ENCODE results near the gene PALM. TPM values are rescaled to one million over a fixed set of nuclear protein-coding genes. Genes with fewer than 3 reads are reported as not detected.

PALM gene
- polyA plus RNA-seq, 3 donors from 2014 or later: not detected

GRCh38 chr19:788686-788982 lies 79.9 kb downstream of the PALM start:
- DNase-seq: no peak
- no peaks in the 10 kb centered on the region for H3K9me3 Mint-ChIP-seq

DNA sequence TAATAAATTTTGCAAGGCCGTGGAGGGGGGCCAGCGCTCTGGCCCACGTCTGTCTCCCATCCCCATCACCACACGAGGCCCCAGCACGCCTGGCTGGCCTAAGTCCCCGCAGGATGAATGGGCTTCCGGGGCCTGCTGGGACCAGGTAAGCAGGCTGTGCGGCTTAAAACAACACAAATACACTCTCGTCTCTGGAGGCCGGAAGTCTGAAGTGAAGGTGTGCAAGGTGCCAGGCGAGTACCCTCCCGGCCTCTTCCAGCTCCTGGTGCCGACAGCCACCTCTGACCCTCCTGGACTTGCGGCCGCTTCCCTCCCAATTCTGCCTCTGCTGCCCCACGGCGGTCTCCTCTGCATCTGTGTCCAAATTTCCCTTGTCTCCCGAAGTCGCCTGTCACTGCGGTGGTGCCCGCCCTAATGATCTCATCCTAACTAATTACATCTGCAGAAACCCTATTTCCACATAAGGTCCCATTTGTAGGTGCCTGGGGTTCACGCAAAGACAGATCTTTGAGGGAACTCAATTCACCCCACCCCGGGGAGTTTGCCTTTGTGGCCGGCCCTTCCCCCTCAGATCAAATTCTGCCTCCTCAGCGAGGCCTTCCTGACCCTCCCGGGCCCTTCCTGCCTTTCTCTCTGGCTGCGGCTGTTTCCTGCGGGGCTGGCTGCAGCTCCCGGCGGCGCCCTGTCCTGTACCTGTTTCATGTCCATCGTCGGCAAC lies 80.4 kb downstream of the PALM start:
- H3K27me3 Mint-ChIP-seq (ENCODE audit: low read depth in 3 of 3): peaks cover 0 to 7% (median 3%) of the 10 kb centered on the region in 3 donors
- no peak for DNase-seq
- no peaks in the 10 kb centered on the region for H3K4me1 Mint-ChIP-seq
- H3K9me3 Mint-ChIP-seq: no peaks in the 10 kb centered on the region
- no peak overlapping the region for H3K4me3 Mint-ChIP-seq
- H3K36me3 Mint-ChIP-seq: no peaks in the 10 kb centered on the region
- no peak overlapping the region for H3K27ac Mint-ChIP-seq

More at GRCh38 chr19:788686-788982, 79.9 kb downstream of the PALM start:
- Mint-ChIP-seq H3K4me1 (no peaks in the 10 kb centered on the region), H3K27me3 (ENCODE audit: low read depth in 3 of 3) (peaks cover 0 to 6% (median 3%) of the 10 kb centered on the region in 3 donors), H3K36me3 (no peaks in the 10 kb centered on the region), H3K27ac (no peak overlapping the region), H3K4me3 (no peak overlapping the region)

GRCh38 chr19:789701-790060 lies 80.9 kb downstream of the PALM start:
- H3K9me3 Mint-ChIP-seq: no peaks in the 10 kb centered on the region
- H3K4me3 Mint-ChIP-seq: no peak overlapping the region
- DNase-seq: no peak
- H3K36me3 Mint-ChIP-seq: no peaks in the 10 kb centered on the region
- H3K4me1 Mint-ChIP-seq: no peaks in the 10 kb centered on the region
- H3K27ac Mint-ChIP-seq: no peak overlapping the region
- peaks cover 0 to 7% (median 3%) of the 10 kb centered on the region in 3 donors for H3K27me3 Mint-ChIP-seq (ENCODE audit: low read depth in 3 of 3)

- Mint-ChIP-seq H3K27ac (no peak overlapping the region), H3K4me3 (no peak overlapping the region), H3K27me3 (ENCODE audit: low read depth in 3 of 3) (peaks cover 0 to 4% (median 4%) of the 10 kb centered on the region in 3 donors), H3K9me3 (no peaks in the 10 kb centered on the region), H3K4me1 (no peaks in the 10 kb centered on the region), H3K36me3 (no peaks in the 10 kb centered on the region)
- DNase-seq: no peak
These were observed 82.4 kb downstream of the PALM start for GRCh38 chr19:791007-791566.

- Mint-ChIP-seq H3K36me3 (no peaks in the 10 kb centered on the region), H3K27ac (no peak overlapping the region), H3K27me3 (ENCODE audit: low read depth in 3 of 3) (peaks cover 0 to 6% (median 6%) of the 10 kb centered on the region in 3 donors), H3K4me3 (no peak overlapping the region), H3K9me3 (no peaks in the 10 kb centered on the region), H3K4me1 (peaks cover 2 to 3% of the 10 kb centered on the region in 2 donors)
- no peak for DNase-seq
These were observed 83.0 kb downstream of the PALM start for GRCh38 chr19:791567-792305.

GRCh38 chr19:792306-792885 lies 83.7 kb downstream of the PALM start:
- Mint-ChIP-seq H3K4me1 (peaks cover 4 to 6% of the 10 kb centered on the region in 2 donors), H3K27me3 (ENCODE audit: low read depth in 3 of 3) (peaks cover 3 to 12% (median 9%) of the 10 kb centered on the region in 3 donors), H3K4me3 (no peak overlapping the region), H3K27ac (no peak overlapping the region), H3K36me3 (no peaks in the 10 kb centered on the region), H3K9me3 (no peaks in the 10 kb centered on the region)
- no peak for DNase-seq

GRCh38 chr19:793806-794205 lies 85.1 kb downstream of the PALM start:
- Mint-ChIP-seq H3K27me3 (ENCODE audit: low read depth in 3 of 3) (peaks cover 5 to 17% (median 14%) of the 10 kb centered on the region in 3 donors), H3K4me3 (peak overlapping the region in 1 of 5 donors; percentile 29), H3K4me1 (peaks cover 7 to 9% of the 10 kb centered on the region in 2 donors), H3K27ac (no peak overlapping the region), H3K9me3 (no peaks in the 10 kb centered on the region), H3K36me3 (no peaks in the 10 kb centered on the region)
- DNase-seq: no peak

- Mint-ChIP-seq H3K4me3 (no peak overlapping the region), H3K27ac (no peak overlapping the region), H3K4me1 (peaks cover 20 to 22% of the 10 kb centered on the region in 2 donors), H3K36me3 (no peaks in the 10 kb centered on the region), H3K27me3 (ENCODE audit: low read depth in 3 of 3) (peaks cover 10 to 23% (median 17%) of the 10 kb centered on the region in 3 donors), H3K9me3 (no peaks in the 10 kb centered on the region)
- no peak for DNase-seq
These were observed 86.4 kb downstream of the PALM start for GRCh38 chr19:795073-795611.

GRCh38 chr19:795691-796581 lies 87.2 kb downstream of the PALM start:
- peaks cover 26 to 29% of the 10 kb centered on the region in 2 donors for H3K4me1 Mint-ChIP-seq
- peaks cover 0 to 3% (median 0%) of the 10 kb centered on the region in 3 donors for H3K36me3 Mint-ChIP-seq
- no peak for DNase-seq
- peaks cover 10 to 23% (median 22%) of the 10 kb centered on the region in 3 donors for H3K27me3 Mint-ChIP-seq (ENCODE audit: low read depth in 3 of 3)
- peak overlapping the region in 1 of 5 donors; percentile 17 for H3K4me3 Mint-ChIP-seq
- H3K27ac Mint-ChIP-seq: no peak overlapping the region
- H3K9me3 Mint-ChIP-seq: no peaks in the 10 kb centered on the region

DNA sequence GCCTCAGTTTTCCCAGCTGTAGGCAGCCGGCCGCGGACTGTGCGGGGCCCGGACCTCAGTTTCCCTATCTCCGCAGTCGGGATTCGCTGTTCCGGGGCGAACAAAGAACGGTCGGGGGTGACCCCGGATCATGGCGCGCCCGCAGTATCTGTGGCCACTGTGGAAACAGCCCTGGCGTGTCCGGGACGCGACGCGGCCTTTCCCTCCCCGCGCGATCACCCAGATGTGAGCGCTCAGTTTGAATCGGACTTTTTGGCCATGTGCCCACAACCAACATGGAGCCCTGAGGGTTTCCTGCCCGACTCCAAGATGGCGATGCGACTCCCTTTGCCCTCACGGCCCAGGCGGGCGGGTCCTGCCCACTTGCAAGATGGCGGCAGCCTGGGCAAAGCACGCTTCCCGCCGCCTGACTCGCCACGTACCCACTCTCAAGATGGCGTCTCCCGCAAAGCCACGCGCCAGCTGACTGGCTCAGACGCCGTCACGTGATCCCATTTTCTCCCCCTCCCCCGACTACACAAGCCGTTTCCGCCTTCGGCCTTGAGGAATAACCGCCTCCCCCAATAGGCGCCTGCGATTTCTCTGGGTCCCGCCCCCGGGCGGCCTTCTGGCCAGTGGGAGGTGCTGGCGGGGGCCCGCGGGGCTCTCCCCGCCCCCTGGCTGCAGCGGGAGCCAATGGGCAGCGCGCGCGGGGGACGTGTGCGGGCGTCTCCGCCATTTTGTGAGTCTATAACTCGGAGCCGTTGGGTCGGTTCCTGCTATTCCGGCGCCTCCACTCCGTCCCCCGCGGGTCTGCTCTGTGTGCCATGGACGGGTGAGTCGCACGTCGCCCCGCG lies 88.2 kb downstream of the PALM start, which contains the start of gene PTBP1:
TSS of gene PTBP1 (plus strand) at position 761 of the 836 bp plus-strand sequence. CDS start at position 807, 46 bp downstream.
- peaks cover 34 to 39% of the 10 kb centered on the region in 2 donors for H3K4me1 Mint-ChIP-seq
- H3K27ac Mint-ChIP-seq: peak within 1 kb of the TSS; percentile 79 to 93 (median 90)
- H3K9me3 Mint-ChIP-seq: no peaks in the 10 kb centered on the region
- H3K4me3 Mint-ChIP-seq: peak within 1 kb of the TSS; percentile 91 to 97 (median 95)
- DNase-seq: peak; percentile 100
- H3K27me3 Mint-ChIP-seq (ENCODE audit: low read depth in 3 of 3): peaks cover 10 to 26% (median 25%) of the 10 kb centered on the region in 3 donors
- H3K36me3 Mint-ChIP-seq: peaks cover 0 to 3% (median 0%) of the 10 kb centered on the region in 3 donors
